GM23338 (cell line): ENCODE data around the gene HIVEP1. TPM values are rescaled to one million over a fixed set of nuclear protein-coding genes. Genes with fewer than 3 reads are reported as not detected.

Experiments used
- ATAC-seq: fragments of 200-7000 bp; cut with Tn5 transposase; 3 replicates; pipeline ENCODE4 v1.9.1; 2020
- DNase-seq: peaks from one replicate; pipeline ENCODE4 v3.0.0-alpha.2; 2015; ENCODE audit warnings: low spot score
- H2AFZ ChIP-seq: fragments of 200-600 bp; sonication (generic); 2 replicates; pipeline ENCODE4 v1.8.0; 2016; ENCODE audit warnings: antibody characterized with exemption, mild to moderate bottlenecking, moderate library complexity
- H3F3A ChIP-seq: fragments of 200-600 bp; sonication (generic); replicated peaks from 2 replicates; pipeline ENCODE4 v1.8.0; 2017; ENCODE audit warnings: antibody characterized with exemption, mixed run types, low read depth
- H3K27ac ChIP-seq: fragments of 200-600 bp; sonication (generic); 2 replicates; pipeline ENCODE4 v1.6.1; 2016; ENCODE audit warnings: low read depth
- H3K27me3 ChIP-seq: fragments of 200-600 bp; sonication (generic); 2 replicates; pipeline ENCODE4 v1.8.0; 2016; ENCODE audit warnings: mild to moderate bottlenecking, mixed run types, moderate library complexity; ENCODE audit not compliant: insufficient read depth
- H3K36me3 ChIP-seq: fragments of 200-600 bp; sonication (generic); 2 replicates; pipeline ENCODE4 v1.8.0; 2016; ENCODE audit warnings: mild to moderate bottlenecking; ENCODE audit not compliant: insufficient read depth
- H3K4me1 ChIP-seq: fragments of 200-600 bp; sonication (generic); 2 replicates; pipeline ENCODE4 v1.8.0; 2016; ENCODE audit warnings: mild to moderate bottlenecking, moderate library complexity; ENCODE audit not compliant: insufficient read depth
- H3K4me2 ChIP-seq: fragments of 200-600 bp; sonication (generic); 2 replicates; pipeline ENCODE4 v1.7.1; 2017; ENCODE audit warnings: mixed run types
- H3K4me3 ChIP-seq: fragments of 200-600 bp; sonication (generic); 2 replicates; pipeline ENCODE4 v1.6.1; 2016; ENCODE audit warnings: mixed run types
- H3K79me2 ChIP-seq: fragments of 200-600 bp; sonication (generic); replicated peaks from 2 replicates; pipeline ENCODE4 v1.8.0; 2017; ENCODE audit warnings: mild to moderate bottlenecking; ENCODE audit not compliant: insufficient read depth
- H3K9me2 ChIP-seq: fragments of 200-600 bp; sonication (generic); 2 replicates; pipeline ENCODE4 v1.8.0; 2017; ENCODE audit not compliant: insufficient read depth
- H4K20me1 ChIP-seq: fragments of 200-600 bp; sonication (generic); replicated peaks from 2 replicates; pipeline ENCODE4 v1.8.0; 2017; ENCODE audit warnings: mild to moderate bottlenecking; ENCODE audit not compliant: insufficient read depth
- H3K27ac Mint-ChIP-seq: 2 replicates; pipeline ENCODE4 v1.8.0; 2020; ENCODE audit warnings: inconsistent platforms, mild to moderate bottlenecking, moderate library complexity, mixed read lengths
- H3K27me3 Mint-ChIP-seq: 3 replicates; pipeline ENCODE4 v1.8.0; 2022; ENCODE audit warnings: low read depth, mild to moderate bottlenecking, moderate library complexity, mixed read lengths, inconsistent platforms; ENCODE audit not compliant: insufficient read depth, poor library complexity
- H3K36me3 Mint-ChIP-seq: 3 replicates; pipeline ENCODE4 v1.8.0; 2021; ENCODE audit warnings: low read depth, mild to moderate bottlenecking, inconsistent platforms, moderate library complexity, mixed read lengths
- H3K4me1 Mint-ChIP-seq: 3 replicates; pipeline ENCODE4 v1.8.0; 2020; ENCODE audit warnings: mild to moderate bottlenecking, inconsistent platforms, mixed read lengths
- H3K4me3 Mint-ChIP-seq: 3 replicates; pipeline ENCODE4 v1.8.0; 2021; ENCODE audit warnings: moderate library complexity, mild to moderate bottlenecking, inconsistent platforms, mixed read lengths
- H3K9me3 Mint-ChIP-seq: 3 replicates; pipeline ENCODE4 v1.8.0; 2020; ENCODE audit warnings: moderate library complexity, mild to moderate bottlenecking, inconsistent platforms, mixed read lengths
- CREB1 ChIP-seq: fragments of 250-450 bp; sonication (Bioruptor Pico); IDR thresholded peaks from 2 replicates; pipeline ENCODE4 v1.5.0; 2020; ENCODE audit warnings: low read depth, mild to moderate bottlenecking, moderate library complexity
- CTCF ChIP-seq, 2 experiments: fragments of 200-600 bp in 1 of 2; sonication (generic) in 1 of 2; conservative IDR thresholded peaks; 2 replicates each; pipeline versions ENCODE4 v1.5.1 to v1.6.1; 2016 to 2017; ENCODE audit warnings: antibody characterized with exemption in 2 of 2, low read depth in 2 of 2, mild to moderate bottlenecking in 2 of 2, moderate library complexity in 1 of 2
- ETS1 ChIP-seq: IDR thresholded peaks from 2 replicates; pipeline ENCODE4 v1.6.1; 2016; ENCODE audit warnings: antibody characterized with exemption
- EZH2 ChIP-seq: fragments of 200-600 bp; sonication (generic); IDR thresholded peaks from one replicate; pipeline ENCODE4 v1.8.0; 2017; ENCODE audit warnings: antibody characterized with exemption, mild to moderate bottlenecking, low read depth; ENCODE audit not compliant: unreplicated experiment
- EZH2phosphoT487 ChIP-seq: fragments of 200-600 bp; sonication (generic); IDR thresholded peaks from one replicate; pipeline ENCODE4 v1.8.1; 2018; ENCODE audit warnings: antibody characterized with exemption; ENCODE audit not compliant: unreplicated experiment
- JUNB ChIP-seq: IDR thresholded peaks from one replicate; pipeline ENCODE4 v1.6.1; 2016; ENCODE audit warnings: antibody characterized with exemption; ENCODE audit not compliant: unreplicated experiment
- NANOG ChIP-seq: IDR thresholded peaks from 2 replicates; pipeline ENCODE4 v1.6.1; 2016; ENCODE audit warnings: antibody characterized with exemption, borderline replicate concordance
- POLR2AphosphoS5 ChIP-seq: IDR thresholded peaks from 2 replicates; pipeline ENCODE4 v1.6.1; 2016; ENCODE audit warnings: antibody characterized with exemption, low read depth
- REST ChIP-seq: IDR thresholded peaks from one replicate; pipeline ENCODE4 v1.6.1; 2018; ENCODE audit warnings: antibody characterized with exemption; ENCODE audit not compliant: unreplicated experiment
- STAT1 ChIP-seq: IDR thresholded peaks from one replicate; pipeline ENCODE4 v1.6.1; 2016; ENCODE audit warnings: antibody characterized with exemption; ENCODE audit not compliant: unreplicated experiment
- ZNF114 ChIP-seq: fragments of 250-450 bp; sonication (Bioruptor Pico); IDR thresholded peaks from 2 replicates; pipeline ENCODE4 v1.5.0; 2020; ENCODE audit warnings: mild to moderate bottlenecking, moderate library complexity
- ZNF331 ChIP-seq: fragments of 250-450 bp; sonication (Bioruptor Pico); IDR thresholded peaks from 2 replicates; pipeline ENCODE4 v1.5.0; 2020; ENCODE audit warnings: low read depth, mild to moderate bottlenecking, moderate library complexity
- polyA plus RNA-seq: library from polyadenylated mRNA; unstranded; fragments of >200 nt; fragmentation: Nextera tagmentation; extraction: Ambion mirVana; gene quantifications from 2 replicates; pipeline ENCODE4 v1.2.1, GENCODE V29; 2016
- total RNA-seq: library from RNA; depleted of rRNA; stranded (reverse); fragments of >200 nt; shearing (Covaris generic); gene quantifications from 2 replicates; pipeline ENCODE4 v1.2.3, GENCODE V29; 2014

The HIVEP1 gene
- total and polyA plus RNA-seq, 2 experiments from 2014 or later: 10.1 to 21.7 TPM

DNA sequence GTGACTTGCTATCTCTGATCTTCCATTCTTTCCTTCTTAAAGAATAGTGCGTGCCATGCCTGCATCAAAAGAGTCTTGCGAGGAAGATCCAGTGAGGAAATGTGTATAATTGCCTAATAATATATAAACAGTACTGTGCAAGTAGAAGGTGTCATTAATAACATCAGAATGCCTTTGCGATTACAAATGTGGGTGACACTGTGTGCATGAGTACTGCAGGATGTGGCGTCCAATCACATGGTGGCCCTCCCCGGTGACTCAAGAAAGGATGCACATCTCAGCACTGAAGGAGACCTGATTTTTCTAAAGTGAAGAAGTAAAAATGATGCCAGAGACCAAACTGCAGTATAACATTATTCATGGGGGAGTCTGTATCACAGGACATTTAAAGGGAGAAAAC, 170.6 kb downstream of the HIVEP1 start (continued):
- TF ChIP-seq EZH2 (no peak), REST (no peak)

- H3K36me3 ChIP-seq: no peaks in the 10 kb centered on the region
- no peak overlapping the region for H3K4me2 ChIP-seq
- H3K9me3 Mint-ChIP-seq: no peaks in the 10 kb centered on the region
- H2AFZ ChIP-seq: no peak overlapping the region; the same call in 1 of the 2 replicates
- ATAC-seq: no peak
- 0 out of 2 replicates have a peak overlapping the region, but pooled peaks have one; percentile 30 for H3K27ac Mint-ChIP-seq
- no peaks in the 10 kb centered on the region for H4K20me1 ChIP-seq
- H3K27ac ChIP-seq: no peak overlapping the region
- no peak for DNase-seq
- H3K27me3 ChIP-seq: no peaks in the 10 kb centered on the region
- H3K9me2 ChIP-seq: no peaks in the 10 kb centered on the region
- no peaks in the 10 kb centered on the region for H3K27me3 Mint-ChIP-seq
- no peaks in the 10 kb centered on the region for H3K4me1 ChIP-seq
- H3K36me3 Mint-ChIP-seq: no peaks in the 10 kb centered on the region
- H3F3A ChIP-seq: no peaks in the 10 kb centered on the region
- H3K79me2 ChIP-seq: no peaks in the 10 kb centered on the region
- H3K4me3 Mint-ChIP-seq: no peak overlapping the region
- H3K4me3 ChIP-seq: no peak overlapping the region
- peaks cover 2% of the 10 kb centered on the region; the same call in 1 of the 3 replicates for H3K4me1 Mint-ChIP-seq
- no peak for TF ChIP-seq STAT1
- no peak for TF ChIP-seq POLR2AphosphoS5
- no peak for TF ChIP-seq NANOG
- no peak for TF ChIP-seq JUNB
- TF ChIP-seq CREB1 (CRISPR knock-in tag): no peak
- no peak for TF ChIP-seq CTCF (conservative IDR thresholded peaks at IDR 0.05; ENCODE audit: low read depth in 2 of 2)
- no peak for TF ChIP-seq EZH2phosphoT487
- no peak for TF ChIP-seq ZNF114
- no peak for TF ChIP-seq ZNF331 (CRISPR knock-in tag)
- no peak for TF ChIP-seq REST
- no peak for TF ChIP-seq EZH2
- no peak for TF ChIP-seq ETS1
These were observed 173.1 kb downstream of the HIVEP1 start for GRCh38 chr6:12185081-12185673.
